CD1c-positive myeloid dendritic cell (primary cell): Measurements from ENCODE around the gene LINC01488.

Experiments used
- DNase-seq: peaks from one replicate; pipeline ENCODE4 v3.0.0-alpha.2; 2016; ENCODE audit errors: extremely low spot score

The LINC01488 gene

GRCh38 chr11:69492201-69492991, 10.9 kb downstream of the LINC01488 start:
- DNase-seq: no peak

DNA sequence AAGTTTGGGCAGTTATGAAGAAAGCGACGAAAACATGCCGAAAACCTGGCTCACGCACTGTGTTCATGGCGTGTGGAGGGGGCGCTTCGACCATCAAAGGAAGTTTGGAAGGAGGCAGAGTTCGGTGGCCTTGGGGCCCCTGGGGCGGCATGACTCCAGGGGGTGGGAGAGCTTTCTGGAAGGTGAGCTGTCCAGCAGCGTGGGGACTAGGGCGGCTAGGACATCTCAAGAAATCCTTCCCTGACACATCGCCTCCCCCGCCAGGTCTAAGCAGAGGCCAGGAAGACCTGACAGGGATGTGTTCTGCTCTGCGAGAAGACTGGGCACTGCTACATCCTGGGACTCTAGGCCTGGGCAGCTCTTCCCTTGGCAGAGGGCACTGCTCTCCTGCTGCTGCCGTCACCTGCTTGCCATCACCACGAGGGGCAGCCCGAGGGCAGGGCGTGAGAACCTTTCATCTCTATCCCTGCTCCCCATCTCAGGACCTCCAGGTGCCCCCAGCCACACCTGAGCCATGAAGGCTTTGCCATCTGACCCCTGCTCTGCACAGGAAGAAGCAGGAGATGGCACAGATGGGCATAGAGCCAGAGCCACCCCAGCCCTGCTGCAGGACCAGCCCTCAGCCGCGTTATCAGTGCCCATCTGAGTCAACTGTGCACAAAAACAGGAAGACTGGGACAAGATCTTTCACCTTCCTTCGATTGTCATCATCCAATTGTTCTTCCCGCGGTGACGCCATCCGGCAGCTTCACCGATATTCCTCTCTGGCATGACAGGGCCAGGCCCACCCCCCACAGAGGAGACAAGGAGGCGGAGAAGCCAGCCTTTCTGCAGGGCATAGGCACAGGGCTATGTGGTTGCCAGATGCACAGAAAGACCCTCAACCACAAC, 12.7 kb downstream of the LINC01488 start:
- no peak for DNase-seq

GRCh38 chr11:69494851-69495250, 13.4 kb downstream of the LINC01488 start:
- DNase-seq: no peak

DNA sequence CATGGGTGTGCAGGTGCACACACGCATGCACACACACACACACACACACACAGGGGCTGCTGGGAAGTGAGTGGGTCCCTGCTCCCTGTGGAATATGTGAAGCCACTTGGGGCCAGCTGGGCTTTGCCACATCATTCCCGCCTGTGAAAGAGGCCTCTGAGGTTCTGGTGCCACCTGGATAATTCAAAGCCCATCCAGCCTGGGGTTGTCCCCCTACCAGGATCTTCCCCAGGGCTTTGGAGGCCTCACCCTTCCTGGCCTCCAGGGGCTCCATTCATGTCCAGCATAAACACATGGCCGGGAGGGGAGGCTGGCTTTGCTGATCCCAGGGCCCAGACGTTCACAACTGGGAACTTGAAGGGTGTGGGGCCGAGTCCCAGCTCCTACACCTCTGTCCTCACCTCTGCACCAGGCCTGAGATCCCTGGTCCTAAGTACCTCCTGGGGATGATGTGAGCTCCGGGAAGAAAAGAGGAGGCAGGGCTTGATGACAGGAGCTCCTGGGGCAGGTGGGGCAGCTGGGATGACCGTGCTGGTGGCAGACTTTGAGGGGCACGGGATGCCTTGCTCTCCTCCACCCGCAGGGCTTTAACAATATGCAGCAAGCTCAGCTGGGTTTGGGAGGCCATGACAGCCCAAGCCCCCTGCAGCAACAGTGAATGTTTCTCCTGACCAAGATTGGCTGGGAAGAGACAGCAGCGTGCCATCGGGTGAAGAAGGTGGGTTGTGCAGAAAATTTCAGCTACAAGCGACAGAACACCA, 14.2 kb downstream of the LINC01488 start:
- no peak for DNase-seq

- DNase-seq: no peak
Measured at GRCh38 chr11:69496202-69496557, 14.7 kb downstream of the LINC01488 start.

DNA sequence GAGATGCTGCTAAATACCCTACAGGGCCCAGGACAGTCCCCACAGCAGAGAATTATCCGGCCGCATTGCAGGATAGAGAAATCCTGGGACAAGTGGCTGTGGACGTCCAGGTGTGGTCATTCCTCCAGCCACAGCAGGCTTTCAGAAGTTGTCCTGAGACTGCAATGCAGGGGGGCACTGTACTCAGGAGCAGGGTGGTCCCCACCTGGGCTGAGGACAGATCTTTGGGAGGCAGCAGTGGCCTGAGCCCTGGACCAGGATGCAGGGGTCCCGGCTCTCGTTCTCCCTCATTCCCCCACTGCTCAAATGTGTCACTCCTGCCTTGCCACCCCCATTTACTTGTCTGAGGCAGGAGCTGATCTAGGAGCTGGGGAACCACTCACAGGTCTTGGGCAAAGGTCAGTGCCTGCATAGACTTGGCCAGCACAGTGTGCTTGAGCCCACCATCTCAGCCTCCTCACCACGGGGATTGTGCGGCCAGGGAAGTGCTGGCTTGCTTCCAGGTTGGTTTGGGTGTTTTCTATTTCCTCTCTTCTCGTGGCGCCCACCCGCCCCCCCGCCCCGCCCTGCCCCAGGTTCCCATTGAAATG, 15.3 kb downstream of the LINC01488 start:
- no peak for DNase-seq

GRCh38 chr11:69497221-69497787, 15.8 kb downstream of the LINC01488 start:
- no peak for DNase-seq

DNA sequence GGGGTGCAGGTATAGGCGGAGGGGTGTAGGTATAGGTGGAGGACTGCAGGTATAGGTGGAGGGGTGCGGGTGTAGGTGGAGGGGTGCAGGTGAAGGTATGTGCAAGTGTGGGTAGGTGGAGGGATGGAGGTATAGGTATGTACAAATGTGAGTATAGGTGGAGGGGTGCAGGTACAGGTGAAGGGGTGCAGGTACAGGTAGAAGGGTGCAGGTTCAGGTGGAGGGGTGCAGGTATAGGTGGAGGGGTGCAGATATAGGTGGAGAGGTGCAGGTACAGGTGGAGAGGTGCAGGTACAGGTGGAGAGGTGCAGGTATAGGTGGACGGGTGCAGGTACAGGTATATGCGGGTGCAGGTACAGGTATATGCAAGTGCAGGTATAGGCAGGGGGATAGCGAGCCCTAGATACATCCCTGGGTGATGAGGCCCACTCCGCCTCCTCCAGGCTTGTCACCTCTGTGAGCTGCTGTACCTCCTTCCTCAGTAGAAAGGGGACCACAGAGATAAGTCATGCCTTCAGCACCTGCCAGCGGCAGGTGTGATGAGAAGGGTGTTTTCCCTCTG, 17.2 kb downstream of the LINC01488 start:
- no peak for DNase-seq

DNA sequence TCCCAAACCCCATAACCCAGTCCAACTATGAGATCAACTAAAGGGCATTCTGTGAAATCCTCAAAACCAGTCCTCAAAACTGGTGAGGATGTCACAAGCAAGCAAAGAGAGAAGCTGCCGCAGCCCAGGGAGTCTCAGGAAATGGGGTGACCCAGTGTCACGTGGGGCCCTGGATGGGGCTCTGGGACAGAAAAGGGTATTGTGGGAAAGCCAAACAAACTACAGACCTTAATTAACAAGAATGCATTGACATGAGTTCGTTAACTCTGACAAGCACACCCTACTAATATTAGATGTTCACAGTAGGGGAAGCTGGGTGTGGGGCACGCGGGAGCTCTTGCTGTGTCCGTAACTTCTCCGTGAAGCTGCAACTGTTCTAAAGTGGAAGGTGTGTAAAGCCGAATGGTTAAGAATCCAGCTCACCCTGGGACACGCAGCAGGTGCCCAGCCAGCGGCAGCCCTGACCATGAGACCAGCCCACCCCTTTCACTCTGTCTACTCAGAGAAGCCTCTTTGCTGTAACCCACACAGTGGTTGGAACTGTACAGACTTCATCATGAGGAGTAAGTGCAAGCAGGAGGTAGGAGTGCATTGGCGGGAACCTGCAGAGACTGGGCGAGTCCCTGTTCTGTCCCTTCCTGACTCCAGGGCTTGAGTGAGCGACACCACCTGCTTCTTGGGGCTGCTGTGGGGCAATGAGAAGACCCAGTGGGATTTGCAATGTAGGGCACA, 17.9 kb downstream of the LINC01488 start:
- DNase-seq: peak; percentile 7

- no peak for DNase-seq
Measured at GRCh38 chr11:69499918-69500284, 18.4 kb downstream of the LINC01488 start.

DNA sequence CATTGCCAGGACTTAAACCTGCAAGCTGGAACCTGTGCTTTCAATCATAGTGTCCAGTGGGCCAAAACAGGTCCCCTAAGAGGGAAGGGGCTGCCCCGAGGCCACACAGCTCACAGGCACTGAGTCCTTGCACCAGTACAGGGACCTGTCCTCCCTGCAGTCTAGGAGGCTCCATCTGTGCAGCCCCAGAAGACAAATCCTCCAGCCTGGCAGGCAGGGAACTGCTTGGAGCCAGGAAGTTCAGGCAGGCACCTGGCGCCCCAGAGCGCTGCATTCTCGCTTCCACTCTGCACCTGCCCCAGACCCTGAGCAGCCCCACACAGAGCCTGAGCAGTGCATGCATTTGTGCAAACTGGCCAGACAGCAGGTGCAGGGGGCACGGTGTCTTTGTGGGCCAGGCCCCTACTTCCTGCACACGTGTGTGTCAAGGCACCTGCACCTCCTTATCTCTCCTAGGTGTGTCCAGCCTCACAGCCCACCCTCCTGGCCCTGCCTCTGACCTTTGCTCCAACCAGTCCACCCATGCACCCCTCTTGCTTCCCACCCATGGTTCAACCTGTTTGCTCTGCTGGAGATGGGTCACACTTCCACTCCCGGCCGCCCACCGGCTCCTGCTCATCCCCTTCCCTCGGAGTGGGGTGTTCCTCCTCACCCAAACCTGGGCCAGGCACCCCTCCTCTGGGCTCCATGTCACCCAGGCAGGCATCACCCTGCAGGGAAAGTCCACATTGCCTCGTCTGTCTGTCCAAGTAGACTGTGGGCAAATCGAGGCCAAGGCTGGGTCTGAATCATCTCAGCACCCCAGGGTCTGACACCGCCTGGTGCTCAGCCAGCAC, 19.0 kb downstream of the LINC01488 start:
- no peak for DNase-seq

GRCh38 chr11:69501121-69501489, 19.6 kb downstream of the LINC01488 start:
- DNase-seq: no peak

DNA sequence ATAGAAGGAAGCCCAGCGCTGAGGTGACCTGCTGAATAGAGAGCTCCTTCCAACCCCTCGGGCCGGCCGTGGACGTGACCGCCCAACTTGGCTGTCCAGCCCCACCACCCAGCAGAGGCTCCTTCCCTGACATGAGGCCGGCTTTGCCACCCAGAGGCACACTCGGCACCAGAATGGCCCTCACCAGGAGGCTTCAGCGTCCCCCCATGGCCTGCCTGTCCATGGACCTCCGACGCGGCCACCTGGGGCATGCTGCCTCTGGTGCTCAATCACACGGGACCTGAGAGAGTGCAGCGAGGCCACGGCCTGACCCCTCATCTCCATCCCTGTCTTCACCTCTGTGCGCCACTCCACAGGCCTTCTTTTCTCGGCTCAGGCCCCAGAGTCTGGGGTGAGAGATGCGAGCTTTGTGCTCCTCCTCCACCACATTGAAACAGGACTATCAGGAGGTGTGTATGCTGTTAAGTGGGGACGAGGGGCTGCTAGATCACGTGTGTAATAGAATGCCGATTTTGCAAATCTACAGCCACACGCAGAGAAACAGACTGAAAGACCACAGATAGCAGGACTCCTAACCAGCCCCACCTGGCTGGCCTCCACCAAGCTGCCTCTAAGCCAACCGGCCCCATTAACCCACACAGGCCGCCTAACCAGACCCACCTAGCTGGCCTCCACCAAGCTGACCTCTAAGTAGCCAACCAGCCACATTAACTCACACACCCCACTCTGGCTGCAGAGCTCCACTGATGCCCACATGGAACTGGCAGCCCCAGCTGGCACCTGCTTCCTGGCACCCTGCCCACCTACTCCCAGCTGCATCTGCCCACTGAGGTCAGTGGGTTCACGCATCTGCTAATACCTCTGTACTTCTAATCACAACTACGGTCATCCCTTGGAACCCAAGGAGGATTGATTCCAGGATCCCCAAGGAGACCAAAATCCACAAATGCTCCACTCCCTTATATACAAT, 20.7 kb downstream of the LINC01488 start:
- no peak for DNase-seq

DNA sequence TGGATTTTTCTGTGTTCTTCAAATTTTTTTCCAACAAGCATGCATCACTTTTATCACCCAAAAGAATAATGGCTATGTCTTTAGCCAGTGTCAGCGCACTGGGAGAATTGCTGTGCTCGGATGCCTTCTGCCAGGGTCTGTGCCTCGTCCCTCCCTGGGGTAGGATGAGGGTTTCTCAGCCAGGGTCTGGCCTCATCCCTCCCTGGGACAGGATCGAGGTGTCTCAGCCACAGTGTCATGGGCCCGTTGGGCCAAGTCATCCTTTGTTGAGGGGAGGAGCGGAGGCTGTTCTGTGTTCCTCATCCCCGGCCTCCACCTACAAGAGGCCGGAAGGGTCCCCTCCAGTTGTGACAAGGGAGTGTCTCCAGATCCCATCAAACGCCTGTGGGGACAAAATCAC, 22.7 kb downstream of the LINC01488 start:
- DNase-seq: no peak

GRCh38 chr11:69504576-69505335, 23.3 kb downstream of the LINC01488 start:
- DNase-seq: no peak

DNA sequence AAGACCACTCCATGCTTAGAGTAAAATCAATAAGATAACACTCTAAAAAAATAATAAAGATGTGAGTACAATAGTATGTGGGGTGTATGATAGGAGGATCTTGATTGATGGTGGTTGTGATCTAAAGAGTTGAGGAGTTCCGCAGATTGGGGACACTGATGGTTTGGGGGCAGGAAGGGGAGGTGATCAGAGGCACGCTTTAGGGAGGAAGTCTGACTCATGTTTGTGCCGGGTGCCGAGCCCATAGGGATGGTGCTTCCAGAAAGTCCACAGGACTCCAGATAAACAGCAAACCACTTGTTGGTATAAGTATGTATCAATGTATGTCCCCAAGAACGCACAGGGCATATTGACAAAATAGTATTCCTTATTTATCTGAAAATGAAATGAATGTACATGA, 27.5 kb downstream of the LINC01488 start:
- no peak for DNase-seq

- no peak for DNase-seq
Measured at GRCh38 chr11:69509381-69509780, 27.9 kb downstream of the LINC01488 start.
